HFFc6 (cell line): Measurements from ENCODE around the gene PCSK5. TPM values are rescaled to one million over a fixed set of nuclear protein-coding genes. Genes with fewer than 3 reads are reported as not detected.

ENCODE experiments used
- DNase-seq: peaks from one replicate; pipeline ENCODE4 v3.0.0-alpha.2; 2018
- H3K27ac Mint-ChIP-seq: 2 replicates; pipeline ENCODE4 v1.8.0; 2020; ENCODE audit warnings: mild to moderate bottlenecking, mixed read lengths
- H3K27me3 Mint-ChIP-seq: 2 replicates; pipeline ENCODE4 v1.8.0; 2021; ENCODE audit warnings: mild to moderate bottlenecking, moderate library complexity, mixed read lengths; ENCODE audit not compliant: insufficient read depth
- H3K36me3 Mint-ChIP-seq: 2 replicates; pipeline ENCODE4 v1.8.0; 2021; ENCODE audit warnings: low read depth, mixed read lengths
- H3K4me1 Mint-ChIP-seq: 2 replicates; pipeline ENCODE4 v1.8.0; 2020; ENCODE audit warnings: low read depth, mixed read lengths
- H3K4me3 Mint-ChIP-seq: 2 replicates; pipeline ENCODE4 v1.8.0; 2020; ENCODE audit warnings: mild to moderate bottlenecking, moderate library complexity, mixed read lengths
- H3K9me3 Mint-ChIP-seq: 2 replicates; pipeline ENCODE4 v1.8.0; 2020; ENCODE audit warnings: mild to moderate bottlenecking, mixed read lengths
- total RNA-seq, 6 experiments: library from RNA; stranded (reverse); fragmentation: NEBNext Ultra II Directional; extraction: Animal tissue kit (Norgen Biotek cat#: 25700); gene quantifications; 2 replicates in 1 of 6; 3 replicates in 5 of 6; pipeline ENCODE4 v1.2.3, GENCODE V29; 2021
- TF ChIP-seq, protein P1 (sequence below): fragments of 200-600 bp; sonication (generic); IDR thresholded peaks from 2 replicates; pipeline ENCODE4 v1.5.0; 2021; ENCODE audit warnings: antibody characterized with exemption, mild to moderate bottlenecking

Gene PCSK5
- total RNA-seq, 6 experiments from 2014 or later: 0.18 to 0.36 (median 0.22) TPM

DNA sequence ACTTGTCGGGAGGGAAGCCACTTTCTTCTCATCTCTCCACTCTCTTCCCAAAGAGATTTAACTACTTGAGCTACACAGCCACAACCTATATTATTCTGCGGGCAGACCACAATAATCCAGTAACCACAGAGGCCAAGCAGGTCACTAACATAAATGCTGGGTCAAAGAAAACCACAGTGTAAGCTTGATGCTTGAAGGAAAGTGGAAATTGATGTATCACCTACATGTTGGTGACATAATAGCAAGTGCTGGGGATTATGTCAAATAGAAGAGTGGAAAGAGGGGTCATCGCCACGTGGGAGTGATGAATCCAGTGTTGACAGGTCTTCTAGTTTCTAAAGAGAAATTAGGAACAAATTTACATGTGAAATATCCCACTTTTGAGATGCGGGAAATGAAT is 462.8 kb downstream of the PCSK5 start:
- no peaks in the 10 kb centered on the region for H3K9me3 Mint-ChIP-seq
- DNase-seq: no peak
- H3K27ac Mint-ChIP-seq: no peak overlapping the region

DNA sequence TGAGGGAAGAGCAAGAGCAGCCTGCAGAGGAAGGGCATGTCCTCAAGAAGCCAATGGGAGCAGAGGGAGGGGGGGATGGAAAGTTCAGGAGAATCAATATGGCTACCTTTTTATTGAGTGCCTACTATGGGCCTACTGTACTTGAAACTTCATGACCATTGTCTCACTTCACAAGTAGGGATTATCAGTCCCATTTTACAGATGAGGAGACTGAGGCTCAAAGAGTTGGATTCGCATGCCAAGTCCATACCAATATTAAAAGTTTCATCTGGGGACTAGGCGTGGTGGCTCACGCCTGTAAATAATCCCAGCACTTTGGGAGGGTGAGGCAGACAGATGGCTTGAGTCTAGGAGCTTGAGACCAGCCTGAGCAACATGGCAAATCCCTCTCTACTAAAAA is 463.7 kb downstream of the PCSK5 start:
- no peaks in the 10 kb centered on the region for H3K36me3 Mint-ChIP-seq
- H3K4me3 Mint-ChIP-seq: no peak overlapping the region
- H3K27me3 Mint-ChIP-seq: peaks cover 30% of the 10 kb centered on the region
- TF ChIP-seq, protein P1, sequence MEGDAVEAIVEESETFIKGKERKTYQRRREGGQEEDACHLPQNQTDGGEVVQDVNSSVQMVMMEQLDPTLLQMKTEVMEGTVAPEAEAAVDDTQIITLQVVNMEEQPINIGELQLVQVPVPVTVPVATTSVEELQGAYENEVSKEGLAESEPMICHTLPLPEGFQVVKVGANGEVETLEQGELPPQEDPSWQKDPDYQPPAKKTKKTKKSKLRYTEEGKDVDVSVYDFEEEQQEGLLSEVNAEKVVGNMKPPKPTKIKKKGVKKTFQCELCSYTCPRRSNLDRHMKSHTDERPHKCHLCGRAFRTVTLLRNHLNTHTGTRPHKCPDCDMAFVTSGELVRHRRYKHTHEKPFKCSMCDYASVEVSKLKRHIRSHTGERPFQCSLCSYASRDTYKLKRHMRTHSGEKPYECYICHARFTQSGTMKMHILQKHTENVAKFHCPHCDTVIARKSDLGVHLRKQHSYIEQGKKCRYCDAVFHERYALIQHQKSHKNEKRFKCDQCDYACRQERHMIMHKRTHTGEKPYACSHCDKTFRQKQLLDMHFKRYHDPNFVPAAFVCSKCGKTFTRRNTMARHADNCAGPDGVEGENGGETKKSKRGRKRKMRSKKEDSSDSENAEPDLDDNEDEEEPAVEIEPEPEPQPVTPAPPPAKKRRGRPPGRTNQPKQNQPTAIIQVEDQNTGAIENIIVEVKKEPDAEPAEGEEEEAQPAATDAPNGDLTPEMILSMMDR: no peak
- no peaks in the 10 kb centered on the region for H3K4me1 Mint-ChIP-seq
- no peaks in the 10 kb centered on the region for H3K9me3 Mint-ChIP-seq
- no peak for DNase-seq
- no peak overlapping the region for H3K27ac Mint-ChIP-seq

More for the DNA sequence above, 462.8 kb downstream of the PCSK5 start:
- Mint-ChIP-seq H3K36me3 (no peaks in the 10 kb centered on the region), H3K27me3 (peaks cover 22% of the 10 kb centered on the region), H3K4me3 (no peak overlapping the region), H3K4me1 (no peaks in the 10 kb centered on the region)
- TF ChIP-seq, protein P1: no peak

DNA sequence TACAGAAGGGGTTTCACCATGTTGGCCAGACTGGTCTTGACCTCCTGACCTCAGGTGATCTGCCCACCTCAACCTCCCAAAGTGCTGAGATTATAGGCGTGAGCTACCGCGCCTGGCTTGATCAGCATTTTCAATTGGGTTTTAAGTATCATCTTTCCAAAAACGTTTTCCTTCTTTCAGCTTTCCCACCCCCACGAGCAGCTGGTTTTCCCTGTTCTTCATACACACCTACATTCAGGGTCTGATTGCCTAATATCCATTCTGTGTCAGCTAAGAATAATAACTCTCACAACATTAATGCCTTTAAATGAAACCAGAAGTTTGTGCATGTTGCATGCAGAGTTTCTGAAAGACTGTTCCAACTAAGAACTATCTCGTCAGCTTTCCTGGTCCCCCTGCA is 465.4 kb downstream of the PCSK5 start:
- Mint-ChIP-seq H3K36me3 (no peaks in the 10 kb centered on the region), H3K4me3 (no peak overlapping the region), H3K27me3 (peaks cover 29% of the 10 kb centered on the region), H3K4me1 (no peaks in the 10 kb centered on the region), H3K27ac (no peak overlapping the region), H3K9me3 (no peaks in the 10 kb centered on the region)
- DNase-seq: no peak
- TF ChIP-seq, protein P1: no peak

DNA sequence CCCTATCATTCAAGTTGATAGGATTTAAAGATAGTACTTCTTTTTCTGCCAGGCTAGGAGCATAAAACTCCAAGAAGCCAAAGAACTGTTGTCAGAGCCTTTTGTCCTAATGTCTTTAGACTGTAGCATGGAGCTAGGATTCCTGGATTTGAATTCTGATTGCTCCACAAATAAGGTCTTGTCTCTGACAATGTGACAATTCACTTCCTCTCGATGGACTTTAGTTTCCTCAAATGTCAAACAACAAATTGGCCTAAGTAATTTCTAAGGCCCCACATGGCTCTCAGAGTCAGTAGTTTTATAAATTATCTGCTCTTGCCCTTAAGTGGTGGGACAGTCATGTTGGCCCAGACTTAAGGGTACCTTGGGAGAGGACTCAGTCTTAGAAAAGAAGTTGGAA is 467.1 kb downstream of the PCSK5 start:
- TF ChIP-seq, protein P1: no peak
- H3K27ac Mint-ChIP-seq: no peak overlapping the region
- H3K4me1 Mint-ChIP-seq: peaks cover 4% of the 10 kb centered on the region

DNA sequence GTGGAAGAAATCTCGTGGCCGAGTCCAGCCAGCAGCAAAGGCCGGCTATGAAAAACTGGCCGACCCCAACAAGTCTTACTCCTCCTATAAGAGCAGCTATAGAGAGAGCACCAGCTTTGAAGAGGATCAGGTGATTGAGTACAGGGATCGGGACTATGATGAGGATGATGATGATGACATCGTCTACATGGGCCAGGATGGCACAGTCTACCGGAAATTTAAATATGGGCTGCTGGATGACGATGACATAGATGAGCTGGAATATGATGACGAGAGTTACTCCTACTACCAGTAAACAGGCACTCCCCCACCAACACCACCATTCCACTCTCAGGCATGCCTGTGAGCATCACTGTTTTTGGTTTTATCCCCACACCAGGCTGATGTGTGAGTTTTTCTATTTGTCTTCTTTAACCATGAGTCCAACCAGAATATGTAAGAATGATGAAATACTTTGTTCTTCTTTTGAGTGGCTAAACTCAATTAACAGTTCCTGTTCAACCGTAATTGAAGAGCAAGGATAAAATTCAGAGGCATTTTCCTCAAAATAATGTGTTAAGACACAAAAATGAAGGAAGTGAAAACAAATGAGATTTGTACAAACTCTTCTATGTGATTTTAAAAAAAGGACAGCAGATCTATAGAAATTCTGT is 468.3 kb downstream of the PCSK5 start:
- H3K36me3 Mint-ChIP-seq: no peaks in the 10 kb centered on the region
- H3K27me3 Mint-ChIP-seq: peaks cover 36% of the 10 kb centered on the region
- H3K4me3 Mint-ChIP-seq: no peak overlapping the region
- H3K9me3 Mint-ChIP-seq: no peaks in the 10 kb centered on the region
- TF ChIP-seq, protein P1: no peak
- no peak for DNase-seq
- peaks cover 8% of the 10 kb centered on the region for H3K4me1 Mint-ChIP-seq
- no peak overlapping the region for H3K27ac Mint-ChIP-seq

More for the DNA sequence above, 467.1 kb downstream of the PCSK5 start:
- peaks cover 33% of the 10 kb centered on the region for H3K27me3 Mint-ChIP-seq
- H3K9me3 Mint-ChIP-seq: no peaks in the 10 kb centered on the region
- H3K36me3 Mint-ChIP-seq: no peaks in the 10 kb centered on the region
- DNase-seq: no peak
- H3K4me3 Mint-ChIP-seq: no peak overlapping the region
